SK-N-SH treated with all-trans-retinoic acid at 6 μM for 48 hours (cell line): ENCODE measurements around the gene RBM23.

Source experiments
- ATAC-seq: fragments of 200-7000 bp; cut with Tn5 transposase; 3 replicates; pipeline ENCODE4 v1.9.1; 2020; ENCODE audit warnings: mild to moderate bottlenecking, moderate library complexity
- ARNTL ChIP-seq: fragments of 450-650 bp; formaldehyde crosslinking; IDR thresholded peaks from 2 replicates; pipeline ENCODE4 v1.5.0; 2020; ENCODE audit warnings: low read depth, mild to moderate bottlenecking, moderate library complexity, borderline replicate concordance
- CREB5 ChIP-seq: fragments of 250-450 bp; sonication (Bioruptor Pico); IDR thresholded peaks from 2 replicates; pipeline ENCODE4 v1.5.1; 2020; ENCODE audit warnings: low read depth, mild to moderate bottlenecking, moderate library complexity
- CSDC2 ChIP-seq: fragments of 250-450 bp; sonication (Bioruptor Pico); IDR thresholded peaks from 2 replicates; pipeline ENCODE4 v1.5.0; 2020; ENCODE audit warnings: mild to moderate bottlenecking, moderate library complexity
- CSRNP3 ChIP-seq: fragments of 250-450 bp; sonication (Bioruptor Pico); IDR thresholded peaks from 2 replicates; pipeline ENCODE4 v1.5.1; 2021; ENCODE audit warnings: mild to moderate bottlenecking, moderate library complexity
- GLIS3 ChIP-seq: fragments of 250-450 bp; sonication (Bioruptor Pico); IDR thresholded peaks from 2 replicates; pipeline ENCODE4 v1.5.0; 2020; ENCODE audit warnings: mild to moderate bottlenecking, moderate library complexity
- ISL1 ChIP-seq: fragments of 250-450 bp; sonication (Bioruptor Pico); IDR thresholded peaks from 2 replicates; pipeline ENCODE4 v2.1.2; 2022; ENCODE audit warnings: mild to moderate bottlenecking, moderate library complexity
- OSR1 ChIP-seq: fragments of 250-450 bp; sonication (Bioruptor Pico); IDR thresholded peaks from 2 replicates; pipeline ENCODE4 v1.8.0; 2022; ENCODE audit warnings: moderate library complexity, mild to moderate bottlenecking, inconsistent platforms
- PATZ1 ChIP-seq: fragments of 250-450 bp; sonication (Bioruptor Pico); IDR thresholded peaks from 2 replicates; pipeline ENCODE4 v1.8.0; 2020; ENCODE audit warnings: mild to moderate bottlenecking, moderate library complexity, borderline replicate concordance
- POU6F1 ChIP-seq: fragments of 250-450 bp; sonication (Bioruptor Pico); IDR thresholded peaks from 2 replicates; pipeline ENCODE4 v1.8.0; 2021; ENCODE audit warnings: low read depth, mild to moderate bottlenecking, moderate library complexity, borderline replicate concordance
- PPARA ChIP-seq: fragments of 250-450 bp; sonication (Bioruptor Pico); IDR thresholded peaks from 2 replicates; pipeline ENCODE4 v1.5.0; 2020; ENCODE audit warnings: mild to moderate bottlenecking, borderline replicate concordance
- TCF4 ChIP-seq: fragments of 250-450 bp; sonication (Bioruptor Pico); IDR thresholded peaks from 2 replicates; pipeline ENCODE4 v1.8.0; 2021; ENCODE audit warnings: mild to moderate bottlenecking, moderate library complexity, borderline replicate concordance
- TOX ChIP-seq: fragments of 250-450 bp; sonication (Bioruptor Pico); IDR thresholded peaks from 2 replicates; pipeline ENCODE4 v1.8.0; 2021; ENCODE audit warnings: mild to moderate bottlenecking, moderate library complexity, borderline replicate concordance
- ZC3H10 ChIP-seq: fragments of 250-450 bp; sonication (Bioruptor Pico); IDR thresholded peaks from 2 replicates; pipeline ENCODE4 v1.5.1; 2021; ENCODE audit warnings: mild to moderate bottlenecking, moderate library complexity
- ZFP30 ChIP-seq: fragments of 450-650 bp; formaldehyde crosslinking; IDR thresholded peaks from 2 replicates; pipeline ENCODE4 v1.5.0; 2022; ENCODE audit warnings: mild to moderate bottlenecking, moderate library complexity
- ZNF565 ChIP-seq: fragments of 450-650 bp; formaldehyde crosslinking; conservative IDR thresholded peaks from 2 replicates; pipeline ENCODE4 v1.5.0; 2020; ENCODE audit warnings: low read depth, mild to moderate bottlenecking, moderate library complexity
- ZNF70 ChIP-seq: fragments of 450-650 bp; formaldehyde crosslinking; IDR thresholded peaks from 2 replicates; pipeline ENCODE4 v1.5.0; 2020; ENCODE audit warnings: mild to moderate bottlenecking, moderate library complexity
- ZNF8 ChIP-seq: fragments of 450-650 bp; formaldehyde crosslinking; IDR thresholded peaks from 2 replicates; pipeline ENCODE4 v1.5.0; 2020; ENCODE audit warnings: mild to moderate bottlenecking, moderate library complexity

RBM23 gene

GRCh38 chr14:22882064-22882463, 36.9 kb downstream of the RBM23 start:
- ATAC-seq = no peak

GRCh38 chr14:22878271-22879246, 40.4 kb downstream of the RBM23 start:
- TF ChIP-seq CREB5 (CRISPR knock-in tag) = no peak
- TF ChIP-seq ZC3H10 = no peak
- TF ChIP-seq ZNF565 (CRISPR knock-in tag) = no peak
- TF ChIP-seq ISL1 = no peak
- TF ChIP-seq GLIS3 (CRISPR knock-in tag) = no peak
- no peak for TF ChIP-seq CSRNP3 (CRISPR knock-in tag)
- no peak for TF ChIP-seq PATZ1 (CRISPR knock-in tag)
- TF ChIP-seq POU6F1 = no peak
- no peak for TF ChIP-seq TOX (CRISPR knock-in tag)
- no peak for TF ChIP-seq CSDC2 (CRISPR knock-in tag)
- no peak for TF ChIP-seq ZFP30 (CRISPR knock-in tag)
- no peak for TF ChIP-seq ZNF70 (CRISPR knock-in tag)
- TF ChIP-seq TCF4 (CRISPR knock-in tag) = no peak
- TF ChIP-seq ARNTL = no peak
- TF ChIP-seq OSR1 (CRISPR knock-in tag) = no peak
- no peak for TF ChIP-seq ZNF8 (CRISPR knock-in tag)
- no peak for ATAC-seq

More at GRCh38 chr14:22882064-22882463, 36.9 kb downstream of the RBM23 start:
- no peak for TF ChIP-seq TCF4 (CRISPR knock-in tag)
- no peak for TF ChIP-seq PPARA
- TF ChIP-seq ISL1 = no peak
- TF ChIP-seq CSRNP3 (CRISPR knock-in tag) = no peak
- no peak for TF ChIP-seq OSR1 (CRISPR knock-in tag)
- TF ChIP-seq CSDC2 (CRISPR knock-in tag) = no peak

- ATAC-seq = no peak
- TF ChIP-seq PATZ1 (CRISPR knock-in tag) (no peak), GLIS3 (CRISPR knock-in tag) (no peak), TOX (CRISPR knock-in tag) (no peak), ZNF565 (CRISPR knock-in tag) (no peak), CSRNP3 (CRISPR knock-in tag) (no peak), ZC3H10 (no peak), ZNF8 (CRISPR knock-in tag) (no peak)
- TF ChIP-seq, all 23 proteins: peak for 0
These were observed 41.9 kb downstream of the RBM23 start for GRCh38 chr14:22877000-22877501.
